HepG2 (cell line): ENCODE measurements around the gene PHF10. TPM values are rescaled to one million over a fixed set of nuclear protein-coding genes. Genes with fewer than 3 reads are reported as not detected.

ENCODE experiments used
- ATF3 ChIP-seq: sonication (generic); formaldehyde crosslinking; IDR thresholded peaks from 2 replicates; pipeline ENCODE4 v1.4.0; 2020; ENCODE audit warnings: missing genetic modification reagents
- CBFB ChIP-seq: sonication (generic); formaldehyde crosslinking; IDR thresholded peaks from 2 replicates; pipeline ENCODE4 v1.4.0; 2020; ENCODE audit warnings: missing genetic modification reagents
- ELF3 ChIP-seq: IDR thresholded peaks from 2 replicates; pipeline ENCODE4 v1.6.1; 2016; ENCODE audit warnings: missing genetic modification reagents, missing compliant biosample characterization
- FOSL1 ChIP-seq: sonication (generic); formaldehyde crosslinking; IDR thresholded peaks from 2 replicates; pipeline ENCODE4 v1.9.0; 2021; ENCODE audit warnings: missing genetic modification reagents, borderline replicate concordance
- HDAC1 ChIP-seq: sonication (generic); formaldehyde crosslinking; IDR thresholded peaks from 2 replicates; pipeline ENCODE4 v1.5.1; 2020; ENCODE audit warnings: mild to moderate bottlenecking, missing genetic modification reagents
- HNF4G ChIP-seq, 2 experiments: sonication (generic) in 1 of 2; formaldehyde crosslinking in 1 of 2; IDR thresholded peaks; 2 replicates each; pipeline versions ENCODE4 v1.4.0 to v1.6.1; 2011 to 2020; ENCODE audit warnings: borderline replicate concordance in 2 of 2, low read depth in 2 of 2, mild to moderate bottlenecking in 2 of 2, low read length in 1 of 2, missing genetic modification reagents in 1 of 2, moderate library complexity in 1 of 2
- MYC ChIP-seq: sonication (generic); formaldehyde crosslinking; IDR thresholded peaks from 2 replicates; pipeline ENCODE4 v1.9.0; 2021; ENCODE audit warnings: missing genetic modification reagents, borderline replicate concordance
- NFATC3 ChIP-seq: sonication (generic); formaldehyde crosslinking; IDR thresholded peaks from 2 replicates; pipeline ENCODE4 v1.5.1; 2020; ENCODE audit warnings: mild to moderate bottlenecking, missing genetic modification reagents
- NKX3-1 ChIP-seq: sonication (generic); formaldehyde crosslinking; IDR thresholded peaks from 2 replicates; pipeline ENCODE4 v1.5.0; 2020; ENCODE audit warnings: missing genetic modification reagents
- ZNF468 ChIP-seq: sonication (generic); formaldehyde crosslinking; IDR thresholded peaks from 2 replicates; pipeline ENCODE4 v1.8.0; 2022; ENCODE audit warnings: mild to moderate bottlenecking, moderate library complexity, missing genetic modification reagents
- ZNF550 ChIP-seq: sonication (generic); formaldehyde crosslinking; IDR thresholded peaks from 2 replicates; pipeline ENCODE4 v1.4.0; 2020; ENCODE audit warnings: mild to moderate bottlenecking, missing genetic modification reagents, borderline replicate concordance
- ZNF687 ChIP-seq: sonication (generic); formaldehyde crosslinking; IDR thresholded peaks from 2 replicates; pipeline ENCODE4 v1.5.1; 2020; ENCODE audit warnings: mild to moderate bottlenecking, missing genetic modification reagents, moderate library complexity
- ZNF761 ChIP-seq: sonication (generic); formaldehyde crosslinking; conservative IDR thresholded peaks from 2 replicates; pipeline ENCODE4 v1.4.0; 2020; ENCODE audit warnings: mild to moderate bottlenecking, missing genetic modification reagents
- ZSCAN30 ChIP-seq: sonication (generic); formaldehyde crosslinking; IDR thresholded peaks from 2 replicates; pipeline ENCODE4 v1.5.0; 2020; ENCODE audit warnings: mild to moderate bottlenecking, missing genetic modification reagents
- ZZZ3 ChIP-seq: sonication (generic); formaldehyde crosslinking; IDR thresholded peaks from 2 replicates; pipeline ENCODE4 v1.4.0; 2020; ENCODE audit warnings: missing genetic modification reagents, mild to moderate bottlenecking, borderline replicate concordance
- polyA plus RNA-seq, 8 experiments: library from polyadenylated mRNA; depleted of rRNA in 3 of 8; stranded (reverse) in 7 of 8; unstranded in 1 of 8; fragments of >200 nt; fragmentation: Illumina TruSeq in 4 of 8; extraction: Trizol in 4 of 8; gene quantifications; 2 replicates each; pipeline versions ENCODE4 v1.2.1 to v1.2.3, GENCODE V29; 2011 to 2016; ENCODE audit warnings: low read depth in 4 of 8, missing spikeins in 1 of 8, mixed read lengths in 1 of 8; ENCODE audit not compliant: insufficient read depth in 1 of 8
- total RNA-seq, 5 experiments: library from RNA; depleted of rRNA; stranded (reverse); fragments of >200 nt; fragmentation: Illumina TruSeq; extraction: Trizol; gene quantifications; 2 replicates each; pipeline ENCODE4 v1.2.3, GENCODE V29; 2016; ENCODE audit warnings: low read depth in 1 of 5
- TF ChIP-seq, protein P1 (sequence below): sonication (generic); formaldehyde crosslinking; IDR thresholded peaks from 2 replicates; pipeline ENCODE4 v1.4.0; 2020; ENCODE audit warnings: mild to moderate bottlenecking, missing genetic modification reagents

Gene PHF10
- total and polyA plus RNA-seq, 2 of the 13 experiments (the other 11 are each of a cell fraction or from before 2014, with no cell fraction given), result 42.1 to 84.1 TPM

GRCh38 chr6:169723200-169723909 is 945 bp downstream of the PHF10 start (continued):
- TF ChIP-seq, protein P1, sequence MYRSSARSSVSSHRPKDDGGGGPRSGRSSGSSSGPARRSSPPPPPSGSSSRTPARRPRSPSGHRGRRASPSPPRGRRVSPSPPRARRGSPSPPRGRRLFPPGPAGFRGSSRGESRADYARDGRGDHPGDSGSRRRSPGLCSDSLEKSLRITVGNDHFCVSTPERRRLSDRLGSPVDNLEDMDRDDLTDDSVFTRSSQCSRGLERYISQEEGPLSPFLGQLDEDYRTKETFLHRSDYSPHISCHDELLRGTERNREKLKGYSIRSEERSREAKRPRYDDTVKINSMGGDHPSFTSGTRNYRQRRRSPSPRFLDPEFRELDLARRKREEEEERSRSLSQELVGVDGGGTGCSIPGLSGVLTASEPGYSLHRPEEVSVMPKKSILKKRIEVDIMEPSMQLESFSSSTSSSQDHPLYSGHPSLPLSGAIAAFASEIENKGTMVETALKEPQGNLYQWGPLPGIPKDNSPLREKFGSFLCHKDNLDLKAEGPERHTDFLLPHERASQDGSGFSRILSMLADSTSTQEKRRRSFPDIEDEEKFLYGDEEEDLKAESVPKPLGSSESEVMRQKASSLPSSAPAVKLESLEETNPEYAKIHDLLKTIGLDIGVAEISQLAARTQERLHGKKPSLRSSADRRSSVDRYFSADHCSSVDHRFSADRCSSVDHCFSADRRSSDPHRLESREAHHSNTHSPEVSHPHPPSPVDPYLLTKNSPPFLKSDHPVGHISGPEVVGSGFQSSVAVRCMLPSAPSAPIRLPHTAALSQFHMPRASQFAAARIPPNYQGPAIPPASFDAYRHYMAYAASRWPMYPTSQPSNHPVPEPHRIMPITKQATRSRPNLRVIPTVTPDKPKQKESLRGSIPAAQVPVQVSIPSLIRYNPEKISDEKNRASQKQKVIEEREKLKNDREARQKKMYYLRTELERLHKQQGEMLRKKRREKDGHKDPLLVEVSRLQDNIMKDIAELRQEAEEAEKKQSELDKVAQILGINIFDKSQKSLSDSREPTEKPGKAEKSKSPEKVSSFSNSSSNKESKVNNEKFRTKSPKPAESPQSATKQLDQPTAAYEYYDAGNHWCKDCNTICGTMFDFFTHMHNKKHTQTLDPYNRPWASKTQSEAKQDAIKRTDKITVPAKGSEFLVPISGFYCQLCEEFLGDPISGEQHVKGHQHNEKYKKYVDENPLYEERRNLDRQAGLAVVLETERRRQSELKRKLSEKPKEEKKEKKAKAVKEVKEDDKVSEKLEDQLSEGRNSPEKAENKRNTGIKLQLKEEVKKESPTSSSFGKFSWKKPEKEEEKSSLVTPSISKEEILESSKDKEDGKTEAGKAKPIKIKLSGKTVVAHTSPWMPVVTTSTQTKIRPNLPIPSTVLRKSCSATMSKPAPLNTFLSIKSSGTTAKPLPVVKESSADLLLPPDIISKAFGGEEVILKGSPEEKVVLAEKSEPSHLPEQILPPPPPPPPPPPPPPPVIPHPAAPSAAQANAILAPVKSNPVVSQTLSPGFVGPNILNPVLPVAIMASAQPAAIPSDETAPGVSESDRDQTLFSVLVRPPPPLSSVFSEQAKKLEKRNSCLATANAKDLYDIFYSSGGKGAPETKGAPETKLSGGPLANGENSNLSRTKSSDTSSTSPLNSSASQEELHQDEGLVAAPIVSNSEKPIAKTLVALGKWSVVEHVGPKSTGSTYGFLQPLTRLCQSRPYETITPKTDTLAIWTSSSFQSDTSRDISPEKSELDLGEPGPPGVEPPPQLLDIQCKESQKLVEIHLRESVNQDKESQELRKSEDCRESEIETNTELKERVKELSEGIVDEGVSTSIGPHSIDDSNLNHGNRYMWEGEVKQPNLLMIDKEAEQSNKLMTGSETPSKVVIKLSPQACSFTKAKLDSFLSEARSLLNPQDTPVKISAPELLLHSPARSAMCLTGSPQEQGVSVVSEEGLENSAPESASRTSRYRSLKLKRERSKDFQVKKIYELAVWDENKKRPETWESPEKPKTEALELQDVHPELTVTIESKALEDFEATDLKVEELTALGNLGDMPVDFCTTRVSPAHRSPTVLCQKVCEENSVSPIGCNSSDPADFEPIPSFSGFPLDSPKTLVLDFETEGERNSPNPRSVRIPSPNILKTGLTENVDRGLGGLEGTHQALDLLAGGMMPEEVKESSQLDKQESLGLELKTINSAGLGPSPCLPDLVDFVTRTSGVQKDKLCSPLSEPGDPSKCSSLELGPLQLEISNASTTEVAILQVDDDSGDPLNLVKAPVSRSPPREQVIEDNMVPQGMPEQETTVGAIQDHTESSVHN (CRISPR knock-in tag), result no peak
- TF ChIP-seq FOSL1 (no peak), NKX3-1 (CRISPR knock-in tag) (0 out of 2 replicates have a peak, but pooled peaks have one; percentile 34), ZNF550 (CRISPR knock-in tag) (no peak), ZSCAN30 (CRISPR knock-in tag) (no peak), NFATC3 (0 out of 2 replicates have a peak, but pooled peaks have one; percentile 61), ZNF761 (CRISPR knock-in tag) (no peak; the same call in 1 of the 2 replicates), ELF3 (CRISPR knock-in tag) (no peak), HNF4G (IDR thresholded peaks at IDR 0.05; ENCODE audit: borderline replicate concordance, low read depth, low read length) (no peak), HNF4G (CRISPR knock-in tag; IDR thresholded peaks at IDR 0.05; ENCODE audit: borderline replicate concordance, low read depth) (no peak), ZZZ3 (no peak), HDAC1 (no peak), MYC (CRISPR knock-in tag) (no peak; the same call in 1 of the 2 replicates), ATF3 (no peak), ZNF468 (0 out of 2 replicates have a peak, but pooled peaks have one; percentile 79), ZNF687 (CRISPR knock-in tag) (peak; percentile 70), CBFB (CRISPR knock-in tag) (no peak)
